SIG-M5 (cell line): ENCODE measurements around the gene SLC22A15.
"Not testable (repeated sequence)": the region's sequence is repeated elsewhere in the genome, so short reads cannot be mapped to it uniquely, and the experiment has no call there.

Experiments
- DNase-seq: peaks from one replicate; lab custom pipeline; 2025; lab: John Stamatoyannopoulos, UW

The SLC22A15 gene

GRCh38 chr1:116033322-116033721 lies 57.0 kb downstream of the SLC22A15 start:
- DNase-seq = no peak

- no peak for DNase-seq
Measured at GRCh38 chr1:116036255-116036654, 59.9 kb downstream of the SLC22A15 start.

- DNase-seq = no peak
Measured at GRCh38 chr1:116038679-116039078, 62.4 kb downstream of the SLC22A15 start.

GRCh38 chr1:116044071-116044470 lies 67.8 kb downstream of the SLC22A15 start:
- DNase-seq = no peak

- not testable (repeated sequence) for DNase-seq
Measured at GRCh38 chr1:116046933-116047332, 70.6 kb downstream of the SLC22A15 start.

- DNase-seq = not testable (repeated sequence)
Measured at GRCh38 chr1:116051896-116052295, 75.6 kb downstream of the SLC22A15 start.

- DNase-seq = no peak
Measured at GRCh38 chr1:116062201-116062600, 85.9 kb downstream of the SLC22A15 start.

- no peak for DNase-seq
Measured at GRCh38 chr1:116064616-116065015, 88.3 kb downstream of the SLC22A15 start.

GRCh38 chr1:116066868-116067565 lies 90.7 kb downstream of the SLC22A15 start:
- no peak for DNase-seq

- DNase-seq = no peak
Measured at GRCh38 chr1:116067566-116067890, 91.2 kb downstream of the SLC22A15 start.

- DNase-seq = no peak
Measured at GRCh38 chr1:116075575-116075974, 99.3 kb downstream of the SLC22A15 start.

- DNase-seq = no peak
Measured at GRCh38 chr1:116075990-116076389, 99.7 kb downstream of the SLC22A15 start.

GRCh38 chr1:116076831-116077230 lies 100.5 kb downstream of the SLC22A15 start:
- no peak for DNase-seq

- no peak for DNase-seq
Measured at GRCh38 chr1:116078699-116079223, 102.4 kb downstream of the SLC22A15 start.

- DNase-seq = no peak
Measured at GRCh38 chr1:116087628-116088027, 111.3 kb downstream of the SLC22A15 start.

GRCh38 chr1:116089870-116090269 lies 113.6 kb downstream of the SLC22A15 start:
- no peak for DNase-seq

- DNase-seq = no peak
Measured at GRCh38 chr1:116091083-116091482, 114.8 kb downstream of the SLC22A15 start.

GRCh38 chr1:116092752-116093489 lies 116.6 kb downstream of the SLC22A15 start:
- no peak for DNase-seq

GRCh38 chr1:116095027-116095426 lies 118.7 kb downstream of the SLC22A15 start:
- DNase-seq = no peak

GRCh38 chr1:116096013-116096618 lies 119.8 kb downstream of the SLC22A15 start:
- DNase-seq = no peak

GRCh38 chr1:116097626-116098025 lies 121.3 kb downstream of the SLC22A15 start:
- DNase-seq = no peak

GRCh38 chr1:116099379-116099778 lies 123.1 kb downstream of the SLC22A15 start:
- DNase-seq = no peak

- DNase-seq = no peak
Measured at GRCh38 chr1:116099919-116100318, 123.6 kb downstream of the SLC22A15 start.
